ENCODE measurements around the gene SEC14L6. TPM values are rescaled to one million over a fixed set of nuclear protein-coding genes. Genes with fewer than 3 reads are reported as not detected.

The SEC14L6 gene
- total RNA-seq, 4 donors from 2014 or later = 0.21 to 3.3 (median 0.94) TPM

DNA sequence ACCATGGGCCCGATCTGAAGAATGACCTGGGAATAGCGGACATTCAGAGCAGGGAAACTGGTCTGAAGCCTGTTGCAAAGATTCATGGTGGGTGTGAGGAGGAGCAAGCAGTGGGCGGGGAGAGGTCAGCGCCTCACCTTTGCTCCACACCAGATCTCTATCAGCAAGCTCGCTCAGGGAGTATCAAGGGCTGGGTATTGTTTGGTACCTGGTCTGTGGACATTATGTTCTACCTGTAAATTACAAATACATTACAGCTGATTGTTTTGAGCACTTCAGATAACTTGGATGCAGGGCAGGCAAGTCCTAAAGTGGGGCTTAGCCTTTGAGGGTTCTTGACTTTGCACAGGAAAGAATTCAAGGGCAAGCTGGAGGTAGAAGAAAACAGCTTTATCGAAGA lies 30.3 kb downstream of the SEC14L6 start:
- Histone ChIP-seq H3K4me3 (no peak overlapping the region), H3K27ac (no peak overlapping the region), H3K27me3 (no peaks in the 10 kb centered on the region), H3K9me3 (no peaks in the 10 kb centered on the region), H3K4me1 (no peaks in the 10 kb centered on the region), H3K36me3 (no peaks in the 10 kb centered on the region)
- TF ChIP-seq EP300 (IDR thresholded peaks at IDR 0.05) (no peak), POLR2A (IDR thresholded peaks at IDR 0.05) (no peak), CTCF (IDR thresholded peaks at IDR 0.05) (no peak)
- no peak for DNase-seq (ENCODE audit: low spot score in 2 of 2)
- 86 to 95% methylated on average over 6 of the region's 6 CpGs for WGBS, 2 donors

DNA sequence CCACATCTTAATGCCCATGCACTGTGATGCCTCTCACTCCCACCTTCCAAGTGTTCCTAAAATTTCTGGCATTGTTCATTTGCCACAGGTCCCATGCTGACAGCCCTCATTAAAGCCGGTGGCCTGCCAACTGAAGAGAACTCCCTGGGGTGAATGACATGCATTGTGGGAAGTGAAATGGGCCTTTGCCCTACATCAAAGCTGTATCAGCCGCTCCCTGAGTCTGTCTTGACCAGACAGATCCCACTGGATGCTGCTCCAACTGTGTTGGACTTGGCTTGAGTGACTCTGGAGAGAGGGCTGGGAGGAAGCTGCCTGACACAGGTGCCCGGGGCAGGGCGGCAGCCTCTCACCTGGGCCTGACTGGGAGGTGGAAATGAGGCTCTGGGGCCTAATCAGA lies 32.3 kb downstream of the SEC14L6 start:
- Histone ChIP-seq H3K27me3 (no peaks in the 10 kb centered on the region), H3K4me1 (no peaks in the 10 kb centered on the region), H3K36me3 (no peaks in the 10 kb centered on the region), H3K9me3 (no peaks in the 10 kb centered on the region), H3K27ac (no peak overlapping the region), H3K4me3 (no peak overlapping the region)
- no peak for TF ChIP-seq CTCF (IDR thresholded peaks at IDR 0.05)
- TF ChIP-seq EP300 (IDR thresholded peaks at IDR 0.05) = no peak
- no peak for TF ChIP-seq POLR2A (IDR thresholded peaks at IDR 0.05)
- 65 to 80% methylated on average over 4 of the region's 4 CpGs for WGBS, 2 donors
- no peak for DNase-seq (ENCODE audit: low spot score in 2 of 2)

GRCh38 chr22:30513462-30513861 lies 33.1 kb downstream of the SEC14L6 start:
- TF ChIP-seq CTCF (IDR thresholded peaks at IDR 0.05) (no peak), POLR2A (IDR thresholded peaks at IDR 0.05) (no peak), EP300 (IDR thresholded peaks at IDR 0.05) (no peak)
- DNase-seq (ENCODE audit: low spot score in 2 of 2) = no peak
- WGBS, 2 donors = 91 to 92% methylated on average over 6 of the region's 6 CpGs

DNA sequence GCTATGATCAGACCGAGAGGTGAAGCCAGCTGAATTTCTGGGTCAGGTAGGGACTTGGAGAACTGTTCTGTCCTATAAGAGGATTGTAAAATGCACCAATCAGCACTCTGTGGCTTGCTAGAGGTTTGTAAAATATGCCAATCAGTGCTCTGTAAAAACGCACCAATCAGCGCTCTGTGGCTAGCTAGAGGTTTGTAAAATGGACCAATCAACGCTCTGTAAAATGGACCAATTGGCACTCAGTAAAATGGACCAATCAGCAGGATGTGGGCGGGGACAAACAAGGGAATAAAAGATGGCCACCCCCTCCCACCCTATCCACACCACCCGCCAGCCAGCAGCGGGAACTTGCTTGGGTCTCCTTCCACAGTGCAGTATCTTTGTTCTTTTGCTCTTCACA lies 34.6 kb downstream of the SEC14L6 start:
- DNase-seq (ENCODE audit: low spot score in 2 of 2) = no peak
- Histone ChIP-seq H3K27me3 (peaks cover 0 to 6% of the 10 kb centered on the region in 2 donors), H3K4me1 (no peaks in the 10 kb centered on the region), H3K9me3 (no peaks in the 10 kb centered on the region), H3K27ac (no peak overlapping the region), H3K36me3 (no peaks in the 10 kb centered on the region), H3K4me3 (no peak overlapping the region)
- no peak for TF ChIP-seq CTCF (IDR thresholded peaks at IDR 0.05)
- TF ChIP-seq POLR2A (IDR thresholded peaks at IDR 0.05) = no peak
- no peak for TF ChIP-seq EP300 (IDR thresholded peaks at IDR 0.05)
- 89% methylated on average over 7 of the region's 7 CpGs for WGBS, 2 donors

More at GRCh38 chr22:30513462-30513861, 33.1 kb downstream of the SEC14L6 start:
- H3K27me3 ChIP-seq = no peaks in the 10 kb centered on the region
- no peaks in the 10 kb centered on the region for H3K9me3 ChIP-seq
- no peak overlapping the region for H3K4me3 ChIP-seq
- no peak overlapping the region for H3K27ac ChIP-seq
- no peaks in the 10 kb centered on the region for H3K36me3 ChIP-seq
- no peaks in the 10 kb centered on the region for H3K4me1 ChIP-seq

- H3K4me1 ChIP-seq = no peaks in the 10 kb centered on the region
- no peak overlapping the region for H3K4me3 ChIP-seq
- H3K9me3 ChIP-seq = no peaks in the 10 kb centered on the region
- peaks cover 0 to 6% of the 10 kb centered on the region in 2 donors for H3K27me3 ChIP-seq
- DNase-seq (ENCODE audit: low spot score in 2 of 2) = no peak
- 80 to 87% methylated on average over 9 of the region's 9 CpGs for WGBS, 2 donors
- no peak overlapping the region for H3K27ac ChIP-seq
- H3K36me3 ChIP-seq = no peaks in the 10 kb centered on the region
- TF ChIP-seq POLR2A (IDR thresholded peaks at IDR 0.05) = no peak
- TF ChIP-seq EP300 (IDR thresholded peaks at IDR 0.05) = no peak
- no peak for TF ChIP-seq CTCF (IDR thresholded peaks at IDR 0.05)
Measured at GRCh38 chr22:30511109-30511508, 35.4 kb downstream of the SEC14L6 start.
